Choroid plexus epithelial cell (primary cell): Measurements from ENCODE around the gene CHRND.

Experiments used
- DNase-seq: peaks from one replicate; pipeline ENCODE4 v3.0.0-alpha.2; 2010; ENCODE audit warnings: low read depth
- H3K4me3 ChIP-seq: 2 replicates; pipeline ENCODE4 v1.5.1; 2011; ENCODE audit warnings: low read depth, mild to moderate bottlenecking, control low read depth, low read length, moderate library complexity
- CTCF ChIP-seq: conservative IDR thresholded peaks from 2 replicates; pipeline ENCODE4 v1.5.1; 2011; ENCODE audit warnings: low read depth, mild to moderate bottlenecking, control low read depth, inconsistent platforms, low read length, moderate library complexity

Gene CHRND

DNA sequence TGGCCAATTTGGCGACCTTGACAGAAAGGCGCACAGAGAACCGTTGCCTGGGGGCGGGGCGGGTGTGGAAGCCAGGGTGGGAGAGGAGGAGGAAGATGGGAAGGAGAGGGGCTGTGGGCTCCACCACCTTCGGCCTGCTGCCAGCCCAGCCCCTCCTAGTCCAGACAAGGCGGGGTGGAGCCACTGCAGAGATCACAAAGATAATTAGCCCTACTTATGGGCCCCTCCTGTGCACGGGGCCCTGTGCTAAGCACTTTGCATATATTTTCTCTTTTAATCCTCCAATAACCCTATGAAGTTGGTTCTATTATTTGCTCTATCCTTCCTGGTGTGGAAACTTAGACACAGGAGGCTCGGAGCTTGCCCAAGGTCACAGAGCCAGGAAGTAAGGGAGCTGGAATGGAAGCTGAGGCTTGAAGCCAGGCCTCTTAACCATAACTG lies 24.6 kb upstream of the CHRND start:
- H3K4me3 ChIP-seq, result no peak overlapping the region
- no peak for TF ChIP-seq CTCF
- no peak for DNase-seq

GRCh38 chr2:232501794-232502390 lies 24.1 kb upstream of the CHRND start:
- no peak for DNase-seq
- no peak for TF ChIP-seq CTCF
- no peak overlapping the region for H3K4me3 ChIP-seq

DNA sequence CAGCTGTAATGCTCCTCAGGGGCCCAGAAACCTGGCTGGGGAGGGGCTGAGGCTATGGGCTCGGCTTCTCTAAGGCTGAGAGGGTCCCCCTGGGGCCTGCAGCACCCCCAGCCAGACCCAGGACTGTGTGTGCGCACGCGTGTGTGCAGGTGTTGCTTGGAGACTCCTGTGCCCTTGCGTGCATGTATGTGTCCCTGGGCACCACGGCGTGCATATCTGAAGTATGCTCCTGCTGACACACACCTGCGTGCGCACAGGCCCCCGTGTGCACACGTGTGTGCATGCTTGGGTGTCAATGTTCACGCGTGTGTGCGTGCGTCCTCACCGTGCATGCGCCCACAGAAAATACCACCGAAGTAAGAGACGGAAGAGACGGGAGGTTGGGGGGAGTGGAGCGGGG lies 23.4 kb upstream of the CHRND start:
- no peak for TF ChIP-seq CTCF
- no peak overlapping the region for H3K4me3 ChIP-seq
- DNase-seq, result no peak

DNA sequence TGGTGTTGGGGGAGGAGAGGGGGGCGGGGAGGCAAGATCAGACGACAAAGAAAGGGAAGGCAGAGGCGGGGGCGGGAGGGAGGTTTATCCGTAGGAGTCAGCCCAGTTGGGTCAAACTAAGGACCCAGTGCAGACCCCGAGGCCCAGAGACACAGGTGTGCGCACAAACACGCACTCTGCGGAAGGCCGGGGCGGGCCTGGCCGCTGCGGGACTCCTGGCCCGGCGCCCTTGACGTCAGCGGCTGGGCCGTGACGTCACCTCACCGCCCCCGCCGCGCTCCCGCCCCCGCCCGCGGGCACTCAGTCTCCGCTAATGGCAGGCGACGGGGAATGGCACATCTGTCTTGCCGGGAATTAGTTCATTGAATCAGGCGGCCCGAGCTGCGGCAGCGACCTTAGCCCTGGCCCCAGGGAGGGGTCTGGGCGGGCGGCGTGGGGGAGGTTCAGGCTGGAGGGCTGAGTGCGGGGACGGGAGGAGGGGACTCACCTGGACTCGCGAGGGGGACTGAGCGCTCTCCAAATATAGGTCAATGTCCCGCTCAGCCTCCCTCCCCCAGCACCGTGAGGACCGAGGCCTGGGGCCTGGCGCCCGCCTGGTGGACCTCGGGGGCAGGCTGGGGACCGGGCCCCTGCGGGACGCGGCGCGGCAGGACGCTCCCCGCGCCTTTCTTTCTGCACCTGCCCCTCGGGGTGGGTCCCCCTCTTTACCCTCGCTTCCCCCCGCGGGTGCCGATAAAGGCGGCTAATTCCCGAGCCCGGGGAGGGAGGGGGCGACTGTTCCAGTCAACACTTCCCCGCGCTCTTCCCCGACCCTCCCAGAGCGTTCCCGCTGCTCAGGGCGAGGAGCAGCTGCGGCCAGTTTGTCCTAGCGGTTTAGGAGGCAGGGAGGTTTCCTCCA lies 22.8 kb upstream of the CHRND start:
- TF ChIP-seq CTCF, result no peak
- DNase-seq, result peak; percentile 14
- no peak overlapping the region for H3K4me3 ChIP-seq

DNA sequence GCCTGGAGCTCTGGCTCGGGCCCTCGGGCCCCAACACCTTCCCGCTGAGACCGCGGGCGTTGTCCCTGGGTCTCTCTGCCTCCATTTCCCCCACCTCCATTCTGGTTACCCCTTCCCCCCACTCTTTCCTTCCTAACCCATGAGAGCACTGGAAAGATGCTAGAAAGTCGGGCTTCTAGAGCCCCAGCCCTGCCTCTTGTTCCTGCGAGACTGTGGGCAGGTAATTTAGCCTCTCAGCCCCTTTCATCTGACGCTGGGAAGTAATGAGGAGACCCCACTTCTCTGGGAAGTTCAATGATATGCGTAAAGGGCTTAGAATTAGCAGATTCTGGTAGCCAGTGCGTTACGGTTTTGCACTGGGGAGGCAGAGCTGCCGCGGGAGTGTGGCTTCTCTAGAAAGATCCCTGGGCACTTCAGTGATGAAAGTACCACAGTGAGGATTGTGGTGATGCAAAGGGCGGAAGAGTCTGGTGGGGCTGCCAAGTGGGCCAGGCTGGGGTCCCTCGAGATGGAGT lies 22.1 kb upstream of the CHRND start:
- DNase-seq, result no peak
- H3K4me3 ChIP-seq, result no peak overlapping the region
- no peak for TF ChIP-seq CTCF

GRCh38 chr2:232504438-232504837 lies 21.5 kb upstream of the CHRND start:
- no peak for TF ChIP-seq CTCF
- H3K4me3 ChIP-seq, result no peak overlapping the region
- DNase-seq, result no peak
